ENCODE data around the gene CRTC3. TPM values are rescaled to one million over a fixed set of nuclear protein-coding genes. Genes with fewer than 3 reads are reported as not detected.

CRTC3 gene
- total and polyA plus RNA-seq, 2 of the 13 experiments (the other 11 are each of a cell fraction or from before 2014, with no cell fraction given), result 8.4 to 11.8 TPM

GRCh38 chr15:90489944-90490343 lies 39.8 kb upstream of the CRTC3 start (continued):
- no peak for TF ChIP-seq PHF20 (CRISPR knock-in tag; IDR thresholded peaks at IDR 0.05)
- TF ChIP-seq KMT2A (CRISPR knock-in tag; IDR thresholded peaks at IDR 0.05), result no peak
- TF ChIP-seq PCBP1 (IDR thresholded peaks at IDR 0.05; ENCODE audit: borderline replicate concordance, low read depth, low read length), result no peak
- no peak for TF ChIP-seq ZNF790 (CRISPR knock-in tag; IDR thresholded peaks at IDR 0.05; ENCODE audit: borderline replicate concordance)
- peak; percentile 53; the same call in 1 of the 2 replicates for TF ChIP-seq SMC3 (IDR thresholded peaks at IDR 0.05; ENCODE audit: low read length)
- 0 out of 2 replicates have a peak, but pooled peaks have one; percentile 43 for TF ChIP-seq ZSCAN20 (CRISPR knock-in tag; IDR thresholded peaks at IDR 0.05; ENCODE audit: borderline replicate concordance)
- TF ChIP-seq, protein P1, sequence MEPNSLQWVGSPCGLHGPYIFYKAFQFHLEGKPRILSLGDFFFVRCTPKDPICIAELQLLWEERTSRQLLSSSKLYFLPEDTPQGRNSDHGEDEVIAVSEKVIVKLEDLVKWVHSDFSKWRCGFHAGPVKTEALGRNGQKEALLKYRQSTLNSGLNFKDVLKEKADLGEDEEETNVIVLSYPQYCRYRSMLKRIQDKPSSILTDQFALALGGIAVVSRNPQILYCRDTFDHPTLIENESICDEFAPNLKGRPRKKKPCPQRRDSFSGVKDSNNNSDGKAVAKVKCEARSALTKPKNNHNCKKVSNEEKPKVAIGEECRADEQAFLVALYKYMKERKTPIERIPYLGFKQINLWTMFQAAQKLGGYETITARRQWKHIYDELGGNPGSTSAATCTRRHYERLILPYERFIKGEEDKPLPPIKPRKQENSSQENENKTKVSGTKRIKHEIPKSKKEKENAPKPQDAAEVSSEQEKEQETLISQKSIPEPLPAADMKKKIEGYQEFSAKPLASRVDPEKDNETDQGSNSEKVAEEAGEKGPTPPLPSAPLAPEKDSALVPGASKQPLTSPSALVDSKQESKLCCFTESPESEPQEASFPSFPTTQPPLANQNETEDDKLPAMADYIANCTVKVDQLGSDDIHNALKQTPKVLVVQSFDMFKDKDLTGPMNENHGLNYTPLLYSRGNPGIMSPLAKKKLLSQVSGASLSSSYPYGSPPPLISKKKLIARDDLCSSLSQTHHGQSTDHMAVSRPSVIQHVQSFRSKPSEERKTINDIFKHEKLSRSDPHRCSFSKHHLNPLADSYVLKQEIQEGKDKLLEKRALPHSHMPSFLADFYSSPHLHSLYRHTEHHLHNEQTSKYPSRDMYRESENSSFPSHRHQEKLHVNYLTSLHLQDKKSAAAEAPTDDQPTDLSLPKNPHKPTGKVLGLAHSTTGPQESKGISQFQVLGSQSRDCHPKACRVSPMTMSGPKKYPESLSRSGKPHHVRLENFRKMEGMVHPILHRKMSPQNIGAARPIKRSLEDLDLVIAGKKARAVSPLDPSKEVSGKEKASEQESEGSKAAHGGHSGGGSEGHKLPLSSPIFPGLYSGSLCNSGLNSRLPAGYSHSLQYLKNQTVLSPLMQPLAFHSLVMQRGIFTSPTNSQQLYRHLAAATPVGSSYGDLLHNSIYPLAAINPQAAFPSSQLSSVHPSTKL (CRISPR knock-in tag; IDR thresholded peaks at IDR 0.05), result peak; percentile 99
- 0 out of 2 replicates have a peak, but pooled peaks have one; percentile 35 for TF ChIP-seq TOE1 (CRISPR knock-in tag; IDR thresholded peaks at IDR 0.05)
- TF ChIP-seq NFIB (CRISPR knock-in tag; IDR thresholded peaks at IDR 0.05; ENCODE audit: borderline replicate concordance), result no peak
- peak; percentile 90 for TF ChIP-seq TCF7 (IDR thresholded peaks at IDR 0.05; ENCODE audit: low read depth)
- TF ChIP-seq ATRX (CRISPR knock-in tag; IDR thresholded peaks at IDR 0.05; ENCODE audit: borderline replicate concordance), result no peak
- no peak for TF ChIP-seq ARNTL (CRISPR knock-in tag; IDR thresholded peaks at IDR 0.05)
- TF ChIP-seq HOXA7 (CRISPR knock-in tag; IDR thresholded peaks at IDR 0.05), result no peak
- TF ChIP-seq, protein P2, sequence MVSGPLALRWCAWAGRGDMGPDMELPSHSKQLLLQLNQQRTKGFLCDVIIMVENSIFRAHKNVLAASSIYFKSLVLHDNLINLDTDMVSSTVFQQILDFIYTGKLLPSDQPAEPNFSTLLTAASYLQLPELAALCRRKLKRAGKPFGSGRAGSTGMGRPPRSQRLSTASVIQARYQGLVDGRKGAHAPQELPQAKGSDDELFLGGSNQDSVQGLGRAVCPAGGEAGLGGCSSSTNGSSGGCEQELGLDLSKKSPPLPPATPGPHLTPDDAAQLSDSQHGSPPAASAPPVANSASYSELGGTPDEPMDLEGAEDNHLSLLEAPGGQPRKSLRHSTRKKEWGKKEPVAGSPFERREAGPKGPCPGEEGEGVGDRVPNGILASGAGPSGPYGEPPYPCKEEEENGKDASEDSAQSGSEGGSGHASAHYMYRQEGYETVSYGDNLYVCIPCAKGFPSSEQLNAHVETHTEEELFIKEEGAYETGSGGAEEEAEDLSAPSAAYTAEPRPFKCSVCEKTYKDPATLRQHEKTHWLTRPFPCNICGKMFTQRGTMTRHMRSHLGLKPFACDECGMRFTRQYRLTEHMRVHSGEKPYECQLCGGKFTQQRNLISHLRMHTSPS (CRISPR knock-in tag; IDR thresholded peaks at IDR 0.05; ENCODE audit: low read depth), result peak; percentile 54; the same call in 1 of the 2 replicates
- TF ChIP-seq, protein P3, sequence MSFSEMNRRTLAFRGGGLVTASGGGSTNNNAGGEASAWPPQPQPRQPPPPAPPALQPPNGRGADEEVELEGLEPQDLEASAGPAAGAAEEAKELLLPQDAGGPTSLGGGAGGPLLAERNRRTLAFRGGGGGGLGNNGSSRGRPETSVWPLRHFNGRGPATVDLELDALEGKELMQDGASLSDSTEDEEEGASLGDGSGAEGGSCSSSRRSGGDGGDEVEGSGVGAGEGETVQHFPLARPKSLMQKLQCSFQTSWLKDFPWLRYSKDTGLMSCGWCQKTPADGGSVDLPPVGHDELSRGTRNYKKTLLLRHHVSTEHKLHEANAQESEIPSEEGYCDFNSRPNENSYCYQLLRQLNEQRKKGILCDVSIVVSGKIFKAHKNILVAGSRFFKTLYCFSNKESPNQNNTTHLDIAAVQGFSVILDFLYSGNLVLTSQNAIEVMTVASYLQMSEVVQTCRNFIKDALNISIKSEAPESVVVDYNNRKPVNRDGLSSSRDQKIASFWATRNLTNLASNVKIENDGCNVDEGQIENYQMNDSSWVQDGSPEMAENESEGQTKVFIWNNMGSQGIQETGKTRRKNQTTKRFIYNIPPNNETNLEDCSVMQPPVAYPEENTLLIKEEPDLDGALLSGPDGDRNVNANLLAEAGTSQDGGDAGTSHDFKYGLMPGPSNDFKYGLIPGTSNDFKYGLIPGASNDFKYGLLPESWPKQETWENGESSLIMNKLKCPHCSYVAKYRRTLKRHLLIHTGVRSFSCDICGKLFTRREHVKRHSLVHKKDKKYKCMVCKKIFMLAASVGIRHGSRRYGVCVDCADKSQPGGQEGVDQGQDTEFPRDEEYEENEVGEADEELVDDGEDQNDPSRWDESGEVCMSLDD (CRISPR knock-in tag; IDR thresholded peaks at IDR 0.05; ENCODE audit: borderline replicate concordance), result no peak
- TF ChIP-seq, protein P4, sequence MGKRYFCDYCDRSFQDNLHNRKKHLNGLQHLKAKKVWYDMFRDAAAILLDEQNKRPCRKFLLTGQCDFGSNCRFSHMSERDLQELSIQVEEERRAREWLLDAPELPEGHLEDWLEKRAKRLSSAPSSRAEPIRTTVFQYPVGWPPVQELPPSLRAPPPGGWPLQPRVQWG (CRISPR knock-in tag; IDR thresholded peaks at IDR 0.05; ENCODE audit: borderline replicate concordance, low read depth), result no peak
- no peak; the same call in 1 of the 2 replicates for TF ChIP-seq ZFP91 (CRISPR knock-in tag; IDR thresholded peaks at IDR 0.05; ENCODE audit: borderline replicate concordance)
